HEK293T (cell line): ENCODE measurements around the gene RAPH1.

Experiments used
- CTCF ChIA-PET: fragments of 350-600 bp; formaldehyde crosslinking; extraction: SDS; loops from one replicate; lab custom pipeline; 2021; ENCODE audit warnings: antibody characterized with exemption, inconsistent platforms; lab: Yijun Ruan, JAX
- POLR2A ChIA-PET: fragments of 350-600 bp; formaldehyde crosslinking; extraction: SDS; loops from one replicate; lab custom pipeline; 2020; ENCODE audit warnings: antibody characterized with exemption, inconsistent platforms; lab: Yijun Ruan, JAX
- DNase-seq: peaks from one replicate; pipeline ENCODE4 v3.0.0; 2012; ENCODE audit warnings: mixed read lengths; ENCODE audit errors: extremely low spot score
- ARNT ChIP-seq: fragments of 450-650 bp; IDR thresholded peaks from 2 replicates; pipeline ENCODE4 v1.6.1; 2017; ENCODE audit warnings: mild to moderate bottlenecking
- BHLHE40 ChIP-seq: fragments of 450-650 bp; IDR thresholded peaks from 2 replicates; pipeline ENCODE4 v1.6.1; 2016; ENCODE audit warnings: mild to moderate bottlenecking, moderate library complexity, borderline replicate concordance
- CTBP1 ChIP-seq: fragments of 450-650 bp; IDR thresholded peaks from 2 replicates; pipeline ENCODE4 v1.6.1; 2016; ENCODE audit warnings: borderline replicate concordance
- ELF4 ChIP-seq: fragments of 450-650 bp; IDR thresholded peaks from 2 replicates; pipeline ENCODE4 v1.6.1; 2017; ENCODE audit warnings: antibody characterized with exemption
- FOXA1 ChIP-seq: fragments of 450-650 bp; IDR thresholded peaks from 2 replicates; pipeline ENCODE4 v1.6.1; 2016; ENCODE audit warnings: mild to moderate bottlenecking
- FOXK2 ChIP-seq: fragments of 450-650 bp; IDR thresholded peaks from 2 replicates; pipeline ENCODE4 v1.6.1; 2016; ENCODE audit warnings: mild to moderate bottlenecking
- FOXM1 ChIP-seq: fragments of 450-650 bp; IDR thresholded peaks from 2 replicates; pipeline ENCODE4 v1.6.1; 2017; ENCODE audit warnings: mild to moderate bottlenecking, borderline replicate concordance
- HDGF ChIP-seq: fragments of 450-650 bp; IDR thresholded peaks from 2 replicates; pipeline ENCODE4 v1.6.1; 2017; ENCODE audit warnings: antibody characterized with exemption, borderline replicate concordance
- L3MBTL2 ChIP-seq: fragments of 450-650 bp; conservative IDR thresholded peaks from 2 replicates; pipeline ENCODE4 v1.6.1; 2016; ENCODE audit warnings: mild to moderate bottlenecking
- LEF1 ChIP-seq: fragments of 450-650 bp; IDR thresholded peaks from 2 replicates; pipeline ENCODE4 v1.6.1; 2017; ENCODE audit warnings: mild to moderate bottlenecking, borderline replicate concordance
- NFRKB ChIP-seq: fragments of 450-650 bp; IDR thresholded peaks from 2 replicates; pipeline ENCODE4 v1.6.1; 2016; ENCODE audit warnings: mild to moderate bottlenecking, moderate library complexity
- SP1 ChIP-seq: fragments of 450-650 bp; IDR thresholded peaks from 2 replicates; pipeline ENCODE4 v1.6.1; 2017
- SUZ12 ChIP-seq: fragments of 450-650 bp; IDR thresholded peaks from 2 replicates; pipeline ENCODE4 v1.6.1; 2016; ENCODE audit warnings: mild to moderate bottlenecking
- TARDBP ChIP-seq: fragments of 450-650 bp; IDR thresholded peaks from 2 replicates; pipeline ENCODE4 v1.6.1; 2016
- ZNF384 ChIP-seq: fragments of 450-650 bp; IDR thresholded peaks from 2 replicates; pipeline ENCODE4 v1.6.1; 2016
- TF ChIP-seq, protein P1 (sequence below): fragments of 450-650 bp; IDR thresholded peaks from 2 replicates; pipeline ENCODE4 v1.6.1; 2016

RAPH1 gene

DNA sequence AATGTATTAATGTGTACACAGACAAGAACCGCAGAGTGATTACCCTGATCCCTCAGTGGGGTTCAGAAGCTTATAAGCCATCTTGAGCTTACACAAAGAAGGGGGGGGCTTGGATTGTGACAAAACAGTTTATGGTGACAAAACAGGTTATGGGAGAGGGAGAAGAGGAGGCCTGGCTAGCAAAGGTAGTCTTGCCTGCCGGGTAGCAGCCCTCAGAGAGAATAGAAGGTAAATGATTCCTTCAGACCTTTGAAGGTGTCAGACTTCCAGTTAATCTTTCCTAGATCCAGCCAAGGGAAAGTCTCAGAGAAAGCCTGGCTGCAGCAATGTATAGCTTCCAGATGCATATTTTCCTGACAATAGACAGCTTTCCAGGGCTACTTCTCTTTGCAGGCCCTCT lies 44.6 kb upstream of the RAPH1 start:
- no peak for TF ChIP-seq NFRKB
- TF ChIP-seq ZNF384, result no peak
- TF ChIP-seq FOXA1, result no peak
- TF ChIP-seq SP1, result no peak
- no peak for TF ChIP-seq CTBP1
- no peak for TF ChIP-seq ARNT
- TF ChIP-seq SUZ12, result no peak
- TF ChIP-seq ELF4, result no peak
- TF ChIP-seq TARDBP, result no peak
- TF ChIP-seq FOXK2, result no peak
- TF ChIP-seq HDGF, result no peak
- TF ChIP-seq, protein P1, sequence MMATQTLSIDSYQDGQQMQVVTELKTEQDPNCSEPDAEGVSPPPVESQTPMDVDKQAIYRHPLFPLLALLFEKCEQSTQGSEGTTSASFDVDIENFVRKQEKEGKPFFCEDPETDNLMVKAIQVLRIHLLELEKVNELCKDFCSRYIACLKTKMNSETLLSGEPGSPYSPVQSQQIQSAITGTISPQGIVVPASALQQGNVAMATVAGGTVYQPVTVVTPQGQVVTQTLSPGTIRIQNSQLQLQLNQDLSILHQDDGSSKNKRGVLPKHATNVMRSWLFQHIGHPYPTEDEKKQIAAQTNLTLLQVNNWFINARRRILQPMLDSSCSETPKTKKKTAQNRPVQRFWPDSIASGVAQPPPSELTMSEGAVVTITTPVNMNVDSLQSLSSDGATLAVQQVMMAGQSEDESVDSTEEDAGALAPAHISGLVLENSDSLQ, result no peak
- no peak for TF ChIP-seq LEF1
- no peak for TF ChIP-seq L3MBTL2
- no peak for TF ChIP-seq FOXM1
- TF ChIP-seq BHLHE40, result no peak
- no peak for DNase-seq
- ChIA-PET POLR2A (no interaction called here), CTCF (no interaction called here)

DNA sequence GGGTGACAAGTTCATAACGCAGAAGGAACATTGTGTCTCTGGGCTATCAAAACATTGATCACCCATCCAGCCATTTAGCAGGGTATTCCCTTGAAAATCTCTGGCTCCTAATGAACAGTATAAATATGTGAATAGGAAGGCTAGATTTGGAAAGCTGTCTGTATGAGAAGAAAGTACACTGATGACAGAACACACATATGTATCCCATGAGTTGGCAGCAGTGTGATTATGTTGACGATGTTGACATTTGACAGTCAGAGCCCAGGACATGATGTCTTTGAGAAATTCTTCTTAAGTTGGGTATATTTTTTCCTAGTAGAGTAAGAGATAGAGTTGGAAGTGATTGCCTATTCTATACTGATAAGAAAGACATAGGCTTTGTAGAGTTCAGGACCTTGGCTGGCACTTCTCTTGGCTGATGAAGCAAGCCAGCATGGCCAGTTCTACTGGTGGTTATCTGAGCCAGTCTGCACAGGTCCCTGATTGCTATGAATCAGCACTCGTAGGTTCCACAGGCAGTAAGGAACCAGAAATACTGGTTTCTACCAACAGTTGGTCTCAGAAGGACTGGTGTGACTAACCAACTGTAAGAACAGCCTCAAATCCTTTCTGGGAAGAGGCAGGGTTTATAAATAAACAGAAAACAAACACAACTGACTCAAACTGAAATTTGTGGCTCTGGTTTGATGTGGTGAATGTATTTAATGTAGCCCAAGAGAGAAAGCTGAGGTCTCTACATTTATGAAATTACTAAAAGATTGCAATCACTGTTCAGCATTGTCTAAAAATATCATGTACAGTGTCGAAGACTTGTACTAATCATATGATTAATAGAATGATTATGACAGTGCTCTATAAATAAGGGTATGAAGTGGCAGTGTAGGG lies 43.9 kb upstream of the RAPH1 start:
- TF ChIP-seq, protein P1, result no peak
- TF ChIP-seq CTBP1, result no peak
- no peak for TF ChIP-seq BHLHE40
- TF ChIP-seq FOXK2, result no peak
- TF ChIP-seq FOXA1, result no peak
- TF ChIP-seq LEF1, result no peak
- no peak for TF ChIP-seq SP1
- TF ChIP-seq FOXM1, result no peak
- TF ChIP-seq ELF4, result no peak
- TF ChIP-seq TARDBP, result no peak
- ChIA-PET CTCF (no interaction called here), POLR2A (no interaction called here)
- DNase-seq, result no peak

DNA sequence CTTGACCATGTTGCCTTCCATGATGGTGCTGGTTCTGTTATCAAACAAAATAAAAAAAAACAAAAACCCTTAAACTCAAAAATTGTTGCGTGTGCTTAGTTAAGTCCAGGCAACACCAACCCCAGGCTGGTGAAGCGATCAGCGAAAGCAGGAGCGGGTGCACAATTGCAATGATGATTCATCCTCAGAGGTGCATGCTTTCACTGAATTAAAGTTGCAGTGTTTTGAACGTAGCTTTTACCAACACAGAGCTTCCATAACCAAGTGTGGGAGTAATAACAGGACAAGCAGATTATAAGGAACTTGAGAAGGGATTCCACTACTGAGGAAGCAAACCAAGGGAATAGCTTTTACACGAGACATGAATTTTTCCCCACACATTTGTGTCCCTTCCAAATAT lies 39.7 kb upstream of the RAPH1 start:
- DNase-seq, result no peak
- TF ChIP-seq LEF1 (no peak), FOXA1 (no peak), FOXK2 (no peak), CTBP1 (no peak), ARNT (no peak), SP1 (no peak), ELF4 (no peak), HDGF (no peak), FOXM1 (no peak)
- TF ChIP-seq, protein P1, result no peak
- ChIA-PET CTCF (no interaction called here), POLR2A (interaction anchor here (0.8 kb wide), 1 partner anchor 39 kb away, joined by 3 read pairs; the partner anchor contains the start of gene RAPH1)

DNA sequence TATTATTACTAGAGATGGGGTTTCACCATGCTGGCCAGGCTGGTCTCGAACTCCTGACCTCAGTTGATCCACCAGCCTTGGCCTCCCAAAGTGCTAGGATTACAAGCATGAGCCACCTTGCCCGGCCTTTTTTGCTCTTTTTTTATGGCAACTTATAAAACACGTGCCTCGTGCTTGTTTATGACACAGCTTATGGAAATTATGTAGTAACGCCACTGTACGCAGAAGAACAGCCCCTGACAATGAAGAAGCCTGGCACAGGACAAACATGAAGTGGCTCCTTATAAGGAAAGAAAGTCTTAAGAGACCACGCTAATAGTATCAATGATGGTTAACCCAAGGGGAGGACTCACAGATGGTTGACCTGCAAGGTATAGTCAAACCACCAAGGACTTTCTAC lies 37.2 kb upstream of the RAPH1 start:
- TF ChIP-seq ZNF384 (no peak), SUZ12 (no peak), LEF1 (no peak), ELF4 (no peak), ARNT (no peak), NFRKB (no peak), SP1 (no peak), HDGF (no peak), CTBP1 (no peak), FOXA1 (no peak), TARDBP (no peak), L3MBTL2 (no peak), FOXM1 (no peak), FOXK2 (no peak), BHLHE40 (no peak)
- TF ChIP-seq, protein P1, result no peak
- CTCF ChIA-PET, result no interaction called here
- no peak for DNase-seq
- POLR2A ChIA-PET, result no interaction called here

DNA sequence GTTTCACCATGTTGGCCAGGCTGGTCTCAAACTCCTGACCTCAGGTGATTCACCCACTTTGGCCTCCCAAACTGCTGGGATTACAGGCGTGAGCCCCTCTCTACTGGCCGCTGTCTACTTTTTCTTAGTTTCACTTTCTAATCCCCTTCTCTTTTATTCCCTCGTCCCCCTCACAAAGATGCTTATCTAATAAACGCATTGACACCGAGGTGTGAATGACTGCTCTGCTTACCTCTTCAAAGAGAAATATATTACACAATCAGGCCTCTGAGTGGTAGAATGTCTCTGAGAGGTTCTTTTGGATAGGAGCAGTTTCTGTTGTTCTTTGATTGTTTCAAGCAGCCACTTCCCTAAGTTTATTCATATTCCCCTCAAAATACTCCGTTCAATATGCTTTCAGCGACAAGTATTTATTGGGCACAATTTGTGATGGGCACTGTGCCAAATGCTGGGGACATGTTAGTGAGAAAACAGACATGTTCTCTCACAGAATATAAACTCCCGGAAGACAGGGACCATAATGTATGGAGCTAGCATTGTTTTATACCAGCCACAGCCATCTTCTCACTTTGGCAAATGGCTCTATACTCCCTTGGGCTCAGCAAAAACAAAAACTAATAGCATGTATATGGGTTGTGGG lies 34.7 kb upstream of the RAPH1 start:
- DNase-seq, result no peak
- POLR2A ChIA-PET, result no interaction called here
- no peak for TF ChIP-seq FOXM1
- no peak for TF ChIP-seq TARDBP
- no peak for TF ChIP-seq LEF1
- TF ChIP-seq HDGF, result no peak
- TF ChIP-seq FOXK2, result no peak
- TF ChIP-seq FOXA1, result no peak
- TF ChIP-seq ARNT, result no peak
- TF ChIP-seq, protein P1, result no peak
- no peak for TF ChIP-seq ELF4
- no peak for TF ChIP-seq SUZ12
- TF ChIP-seq NFRKB, result no peak
- no peak for TF ChIP-seq BHLHE40
- TF ChIP-seq SP1, result no peak
- no peak for TF ChIP-seq ZNF384
- CTCF ChIA-PET, result no interaction called here
